ENCODE results near the gene CPTP.

- TF ChIP-seq CTCF (IDR thresholded peaks at IDR 0.05; ENCODE audit: low read depth, low read length), result no peak
- TF ChIP-seq POLR2A (IDR thresholded peaks at IDR 0.05; ENCODE audit: extremely low read depth, insufficient read length), result no peak
- no peak for TF ChIP-seq MYC (IDR thresholded peaks at IDR 0.05; ENCODE audit: low read depth, low read length)
Measured at GRCh38 chr1:1365875-1366698, 41.5 kb downstream of the CPTP start.
